GM13976 (cell line): ENCODE results near the gene LAG3.

ENCODE experiments used
- DNase-seq: peaks from one replicate; pipeline ENCODE4 v3.0.0; 2012; ENCODE audit warnings: low spot score
- CTCF ChIP-seq: IDR thresholded peaks from 2 replicates; pipeline ENCODE4 v1.5.1; 2012; ENCODE audit warnings: borderline replicate concordance, mild to moderate bottlenecking; ENCODE audit not compliant: insufficient read depth; ENCODE audit errors: extremely low read depth, missing control alignments, control extremely low read depth
- in situ Hi-C: fragments of 300-500 bp; cut with MboI; formaldehyde crosslinking; loops from one replicate; pipeline ENCODE4 v1.12.0; 2022; ENCODE audit warnings: low sequenced_read_pairs, mixed read lengths, inconsistent platforms; ENCODE audit not compliant: unreplicated experiment

LAG3 gene

GRCh38 chr12:6763380-6763779 is 8.9 kb upstream of the LAG3 start:
- no peak for TF ChIP-seq CTCF
- DNase-seq, result no peak
- in situ Hi-C loops, result no loop called here

GRCh38 chr12:6764011-6764828 is 8.1 kb upstream of the LAG3 start:
- in situ Hi-C loops, result no loop called here
- DNase-seq, result peak; percentile 97
- TF ChIP-seq CTCF, result no peak

- in situ Hi-C loops, result no loop called here
- DNase-seq, result no peak
- TF ChIP-seq CTCF, result no peak
Observed at GRCh38 chr12:6765048-6765633, 7.2 kb upstream of the LAG3 start.

- TF ChIP-seq CTCF, result no peak
- in situ Hi-C loops, result no loop called here
- peak; percentile 70 for DNase-seq
Observed at GRCh38 chr12:6765634-6766581, 6.4 kb upstream of the LAG3 start, which contains the start of gene PTMS. Gene PTMS (plus strand): TSS chr12:6766363. CDS start chr12:6766706, 343 bp downstream.

- peak; percentile 84 for TF ChIP-seq CTCF
- peak; percentile 85 for DNase-seq
- in situ Hi-C loops, result no loop called here
Observed at GRCh38 chr12:6766651-6767349, 5.5 kb upstream of the LAG3 start.
